Body of pancreas (tissue), 4 donors: ENCODE measurements around the gene DLGAP1. TPM values are rescaled to one million over a fixed set of nuclear protein-coding genes. Genes with fewer than 3 reads are reported as not detected.

ENCODE experiments used
- ATAC-seq: fragments of 150-250 bp; one replicate; pipeline ENCODE4 v1.9.1; 2016
- DNase-seq, 4 donors: peaks; one replicate each; pipeline ENCODE4 v3.0.0-alpha.2; 2019
- H3K27ac ChIP-seq, 4 donors: fragments of 200-600 bp; sonication (generic); 1 replicate in 3 of 4; 2 replicates in 1 of 4; pipeline versions ENCODE4 v1.5.1 to v1.6.1; 2016 to 2019; ENCODE audit warnings: mild to moderate bottlenecking in 1 of 4, mixed read lengths in 1 of 4, moderate library complexity in 1 of 4
- H3K27me3 ChIP-seq, 2 donors: fragments of 200-600 bp; sonication (generic); one replicate each; pipeline ENCODE4 v1.6.0; 2016; ENCODE audit warnings: mild to moderate bottlenecking in 1 of 2
- H3K36me3 ChIP-seq, 2 donors: fragments of 200-600 bp; sonication (generic); replicated peaks in 1 of 2; 2 replicates each; pipeline ENCODE4 v1.5.1; 2016; ENCODE audit warnings: low read depth in 2 of 2; ENCODE audit not compliant: insufficient read depth in 1 of 2
- H3K4me1 ChIP-seq: fragments of 200-600 bp; sonication (generic); one replicate; pipeline ENCODE4 v1.6.0; 2016
- H3K4me3 ChIP-seq, 2 donors: fragments of 200-600 bp; sonication (generic); 1 replicate in 1 of 2; 2 replicates in 1 of 2; pipeline ENCODE4 v1.5.1; 2016 to 2019
- H3K9me3 ChIP-seq, 3 donors: fragments of 200-600 bp; sonication (generic); 1 replicate in 2 of 3; 2 replicates in 1 of 3; pipeline ENCODE4 v1.5.1; 2016
- CTCF ChIP-seq, 7 experiments: fragments of 450-650 bp in 4 of 7; fragments of 200-600 bp in 3 of 7; sonication (generic) in 3 of 7; IDR thresholded peaks; one replicate each; pipeline ENCODE4 v1.5.1; 2016 to 2019; ENCODE audit warnings: antibody characterized with exemption in 7 of 7
- POLR2A ChIP-seq, 3 donors: fragments of 450-650 bp; IDR thresholded peaks; one replicate each; pipeline ENCODE4 v1.6.1; 2016; ENCODE audit warnings: antibody characterized with exemption in 3 of 3, mild to moderate bottlenecking in 2 of 3
- WGBS, 2 donors: methylation state at CpG; one replicate each; pipeline ENCODE4 v1.1.5; 2017; 5-methylcytosine and 5-hydroxymethylcytosine counted together
- intact Hi-C: fragments of 100-400 bp; cut with DNase I; formaldehyde crosslinking; loops from one replicate; pipeline ENCODE4 v1.15.1; 2023
- total RNA-seq, 2 donors: library from RNA; depleted of rRNA; stranded (reverse); fragments of >200 nt; gene quantifications; one replicate each; pipeline ENCODE4 v1.1.0, GENCODE V29; 2016

The DLGAP1 gene
- total RNA-seq, 2 donors from 2014 or later, result 0.52 to 7.9 TPM

GRCh38 chr18:3966642-3967358, 488.3 kb downstream of the DLGAP1 start:
- WGBS, 2 donors, result 24 to 32% methylated on average over 6 of the region's 6 CpGs
- peak overlapping the region in 2 of 4 donors; percentile 50 to 66 for H3K27ac ChIP-seq
- H3K4me3 ChIP-seq, result no peak overlapping the region
- ATAC-seq (peak; percentile 95), DNase-seq (peak; percentile 40 to 56 (median 48))
- no peaks in the 10 kb centered on the region for H3K27me3 ChIP-seq
- H3K9me3 ChIP-seq, result no peaks in the 10 kb centered on the region
- H3K36me3 ChIP-seq, result no peaks in the 10 kb centered on the region
- no peak for TF ChIP-seq POLR2A (IDR thresholded peaks at IDR 0.05)
- TF ChIP-seq CTCF (IDR thresholded peaks at IDR 0.05), result peak in 4 of 7 experiments; percentile 23 to 48 (median 42)
- intact Hi-C loops, result no loop called here
- H3K4me1 ChIP-seq, result peaks cover 7% of the 10 kb centered on the region

GRCh38 chr18:3966246-3966641, 488.9 kb downstream of the DLGAP1 start:
- TF ChIP-seq CTCF (IDR thresholded peaks at IDR 0.05) (no peak), POLR2A (IDR thresholded peaks at IDR 0.05) (no peak)
- peaks cover 7% of the 10 kb centered on the region for H3K4me1 ChIP-seq
- no peaks in the 10 kb centered on the region for H3K9me3 ChIP-seq
- intact Hi-C loops, result no loop called here
- H3K36me3 ChIP-seq, result no peaks in the 10 kb centered on the region
- ATAC-seq, result no peak
- DNase-seq, result no peak
- no peak overlapping the region for H3K4me3 ChIP-seq
- H3K27ac ChIP-seq, result peak overlapping the region in 2 of 4 donors; percentile 50 to 66
- WGBS, 2 donors, result 50 to 54% methylated on average over 2 of the region's 2 CpGs
- H3K27me3 ChIP-seq, result no peaks in the 10 kb centered on the region

- intact Hi-C loops, result no loop called here
- Histone ChIP-seq H3K4me3 (no peak overlapping the region), H3K36me3 (no peaks in the 10 kb centered on the region), H3K27ac (no peak overlapping the region), H3K4me1 (no peaks in the 10 kb centered on the region), H3K9me3 (no peaks in the 10 kb centered on the region), H3K27me3 (no peaks in the 10 kb centered on the region)
- 68 to 92% methylated on average over 5 to 7 of the region's 7 CpGs for WGBS, 2 donors
- TF ChIP-seq POLR2A (IDR thresholded peaks at IDR 0.05), result no peak
- TF ChIP-seq CTCF (IDR thresholded peaks at IDR 0.05), result no peak
- DNase-seq (no peak), ATAC-seq (no peak)
Observed at GRCh38 chr18:3960977-3961376, 494.1 kb downstream of the DLGAP1 start.

- no peak for TF ChIP-seq POLR2A (IDR thresholded peaks at IDR 0.05)
- TF ChIP-seq CTCF (IDR thresholded peaks at IDR 0.05), result no peak
- 63 to 82% methylated on average over 4 of the region's 4 CpGs for WGBS, 2 donors
- H3K9me3 ChIP-seq, result no peaks in the 10 kb centered on the region
- DNase-seq (no peak), ATAC-seq (no peak)
- H3K4me3 ChIP-seq, result no peak overlapping the region
- H3K27ac ChIP-seq, result no peak overlapping the region
- intact Hi-C loops, result no loop called here
- no peaks in the 10 kb centered on the region for H3K36me3 ChIP-seq
- H3K4me1 ChIP-seq, result no peaks in the 10 kb centered on the region
- H3K27me3 ChIP-seq, result no peaks in the 10 kb centered on the region
Observed at GRCh38 chr18:3960142-3960541, 495.0 kb downstream of the DLGAP1 start.

- Histone ChIP-seq H3K4me1 (no peaks in the 10 kb centered on the region), H3K36me3 (no peaks in the 10 kb centered on the region), H3K27ac (no peak overlapping the region), H3K27me3 (no peaks in the 10 kb centered on the region), H3K4me3 (no peak overlapping the region), H3K9me3 (no peaks in the 10 kb centered on the region)
- intact Hi-C loops, result no loop called here
- 69 to 73% methylated on average over 5 of the region's 5 CpGs for WGBS, 2 donors
- DNase-seq, result no peak
- TF ChIP-seq CTCF (IDR thresholded peaks at IDR 0.05) (no peak), POLR2A (IDR thresholded peaks at IDR 0.05) (no peak)
- no peak for ATAC-seq
Observed at GRCh38 chr18:3952031-3952430, 503.1 kb downstream of the DLGAP1 start.
